Epithelial cell of esophagus (primary cell): ENCODE results near the gene KRTAP5-4.

Experiments used
- DNase-seq: peaks from one replicate; pipeline ENCODE4 v3.0.0; 2010; ENCODE audit warnings: low read depth
- H3K4me3 ChIP-seq: 2 replicates; pipeline ENCODE4 v1.5.1; 2011; ENCODE audit warnings: mild to moderate bottlenecking, low read length, control low read depth
- TF ChIP-seq, protein P1 (sequence below): IDR thresholded peaks from 2 replicates; pipeline ENCODE4 v1.5.1; 2011; ENCODE audit warnings: low read depth, mild to moderate bottlenecking, low read length, control low read depth, inconsistent platforms; ENCODE audit not compliant: insufficient read depth; ENCODE audit errors: missing control alignments

KRTAP5-4 gene

DNA sequence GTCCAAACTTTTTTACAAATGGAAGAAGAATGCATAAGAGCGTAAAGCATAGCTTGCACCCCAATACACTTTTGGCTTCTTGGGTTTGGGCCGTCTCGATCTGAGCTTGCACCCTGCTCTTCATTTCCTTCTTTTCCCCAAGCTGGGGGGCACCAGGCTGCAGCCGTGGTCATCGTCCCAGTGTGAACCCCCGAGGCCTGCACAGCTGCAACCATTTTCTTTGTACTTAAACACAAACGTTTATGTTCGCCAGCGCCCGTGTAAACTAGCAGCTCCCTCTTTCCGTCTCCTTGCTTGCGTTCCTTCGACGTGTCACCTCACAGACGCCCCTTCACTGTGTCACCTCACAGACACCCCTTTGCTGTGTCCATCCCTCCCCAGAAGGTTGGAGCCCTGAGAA lies 17.7 kb upstream of the KRTAP5-4 start:
- no peak for DNase-seq
- TF ChIP-seq, protein P1, sequence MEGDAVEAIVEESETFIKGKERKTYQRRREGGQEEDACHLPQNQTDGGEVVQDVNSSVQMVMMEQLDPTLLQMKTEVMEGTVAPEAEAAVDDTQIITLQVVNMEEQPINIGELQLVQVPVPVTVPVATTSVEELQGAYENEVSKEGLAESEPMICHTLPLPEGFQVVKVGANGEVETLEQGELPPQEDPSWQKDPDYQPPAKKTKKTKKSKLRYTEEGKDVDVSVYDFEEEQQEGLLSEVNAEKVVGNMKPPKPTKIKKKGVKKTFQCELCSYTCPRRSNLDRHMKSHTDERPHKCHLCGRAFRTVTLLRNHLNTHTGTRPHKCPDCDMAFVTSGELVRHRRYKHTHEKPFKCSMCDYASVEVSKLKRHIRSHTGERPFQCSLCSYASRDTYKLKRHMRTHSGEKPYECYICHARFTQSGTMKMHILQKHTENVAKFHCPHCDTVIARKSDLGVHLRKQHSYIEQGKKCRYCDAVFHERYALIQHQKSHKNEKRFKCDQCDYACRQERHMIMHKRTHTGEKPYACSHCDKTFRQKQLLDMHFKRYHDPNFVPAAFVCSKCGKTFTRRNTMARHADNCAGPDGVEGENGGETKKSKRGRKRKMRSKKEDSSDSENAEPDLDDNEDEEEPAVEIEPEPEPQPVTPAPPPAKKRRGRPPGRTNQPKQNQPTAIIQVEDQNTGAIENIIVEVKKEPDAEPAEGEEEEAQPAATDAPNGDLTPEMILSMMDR = no peak
- no peak overlapping the region for H3K4me3 ChIP-seq

DNA sequence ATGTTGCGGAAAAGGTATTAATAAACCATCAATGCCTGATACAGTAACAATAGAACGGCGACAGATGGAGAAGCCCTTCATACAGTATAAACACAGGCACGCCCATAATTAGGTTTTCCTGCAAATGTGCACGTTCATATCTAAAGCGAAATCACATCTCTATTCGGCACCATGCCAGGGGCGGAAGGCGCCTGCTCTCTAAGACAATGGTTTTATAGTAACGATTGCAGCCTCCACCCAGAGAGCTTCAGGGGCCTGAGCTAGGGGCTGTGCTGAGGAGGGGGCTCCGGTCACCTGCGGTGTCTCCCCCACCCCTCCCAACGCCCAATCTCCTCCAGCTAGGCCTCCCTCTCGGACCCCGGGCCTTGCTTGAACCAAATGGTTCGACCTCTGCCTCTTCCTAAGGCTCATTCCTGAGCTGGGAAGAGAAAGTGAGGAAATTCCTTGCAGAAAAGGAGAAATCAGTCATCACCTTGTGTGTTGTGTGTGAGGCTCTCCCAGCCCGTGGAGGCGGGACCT lies 17.2 kb upstream of the KRTAP5-4 start:
- DNase-seq = no peak

DNA sequence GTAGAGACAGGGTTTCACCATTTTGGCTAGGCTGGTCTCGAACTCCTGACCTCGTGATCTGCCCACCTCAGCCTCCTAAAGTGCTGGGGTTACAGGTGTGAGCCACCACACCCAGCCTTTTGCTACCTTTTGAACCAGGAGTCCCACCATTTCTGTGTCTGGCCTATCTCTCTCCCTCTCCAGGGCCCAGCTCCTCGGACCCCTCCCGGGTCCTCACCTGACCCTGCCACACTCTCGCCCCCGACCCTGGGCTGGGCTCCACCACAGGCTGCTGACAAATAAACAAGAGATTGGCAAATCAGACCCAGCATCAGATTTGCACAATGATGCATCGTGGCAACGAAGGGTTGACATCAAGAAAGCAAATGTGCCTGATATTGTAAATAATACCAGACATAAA lies 16.4 kb upstream of the KRTAP5-4 start:
- no peak overlapping the region for H3K4me3 ChIP-seq
- no peak for DNase-seq
- TF ChIP-seq, protein P1 = no peak

More for the DNA sequence above, 17.2 kb upstream of the KRTAP5-4 start:
- TF ChIP-seq, protein P1 = no peak
- no peak overlapping the region for H3K4me3 ChIP-seq

DNA sequence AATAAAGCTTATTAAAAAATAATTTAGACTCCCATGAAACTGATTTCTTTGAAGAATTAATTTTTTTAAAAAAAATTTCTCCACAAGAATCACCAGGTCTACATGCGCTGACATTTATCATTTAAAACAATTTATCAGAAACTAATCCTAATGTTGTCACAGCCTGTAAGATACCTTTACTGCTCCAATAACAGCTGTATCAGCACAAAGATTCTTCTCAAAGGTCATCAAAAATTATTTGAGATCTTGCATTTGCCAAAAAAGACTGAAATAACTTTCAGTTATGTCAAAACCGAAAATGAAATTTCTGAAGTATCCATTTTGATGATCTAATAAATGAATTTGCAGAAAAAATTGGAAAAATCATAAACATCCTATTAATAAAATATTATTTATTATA lies 15.7 kb upstream of the KRTAP5-4 start:
- DNase-seq = no peak
- TF ChIP-seq, protein P1 = no peak
- no peak overlapping the region for H3K4me3 ChIP-seq

DNA sequence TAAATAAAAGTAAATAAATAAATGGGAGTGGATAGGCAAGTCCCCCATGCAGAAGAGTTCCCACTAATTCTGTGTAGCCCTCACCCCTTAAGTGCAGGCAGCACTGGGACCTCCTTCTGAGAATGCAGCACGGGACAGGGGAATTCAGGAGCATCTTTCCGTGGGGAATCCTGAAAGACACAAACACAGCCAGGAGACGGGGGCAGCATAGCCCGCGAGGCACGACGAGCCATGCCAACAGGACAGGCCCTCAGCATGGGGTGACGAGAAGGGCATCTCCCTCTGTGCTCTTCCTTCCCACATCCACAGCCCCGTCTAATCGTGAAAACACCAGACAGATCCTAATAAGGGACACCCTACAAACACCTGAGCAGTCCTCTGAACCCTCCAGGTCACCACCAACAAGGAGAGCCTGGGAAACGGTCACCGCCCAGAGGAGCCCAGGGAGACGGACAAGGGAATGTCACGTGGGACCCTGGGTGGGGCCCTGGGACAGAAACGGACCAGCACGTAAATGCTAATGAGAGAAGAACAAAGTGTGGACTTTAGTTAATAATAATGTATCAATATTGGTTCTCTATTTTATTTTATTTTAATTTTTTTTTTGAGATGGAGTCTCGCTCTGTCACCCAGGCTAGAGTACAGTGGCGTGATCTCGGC lies 14.5 kb upstream of the KRTAP5-4 start:
- no peak for DNase-seq
- TF ChIP-seq, protein P1 = no peak

DNA sequence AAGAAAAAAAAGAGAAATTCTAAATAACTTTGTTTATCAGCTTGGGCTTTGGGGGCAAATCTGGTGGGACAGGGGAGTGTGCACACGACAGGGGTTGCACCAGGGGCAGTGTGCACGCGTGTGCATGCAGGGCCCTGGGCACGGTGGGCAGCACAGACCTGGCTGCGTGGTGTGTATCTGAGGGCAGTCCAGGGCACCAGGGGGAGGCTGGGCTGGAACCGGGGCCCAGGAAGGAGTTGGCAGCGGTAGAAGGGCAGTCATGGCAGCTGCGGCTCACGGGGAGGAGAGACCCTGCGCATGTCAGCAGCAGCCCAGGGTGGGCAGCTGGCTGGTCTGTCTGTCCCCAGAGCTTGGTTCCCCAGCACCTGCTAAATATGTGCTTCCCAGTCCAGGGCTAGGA lies 11.9 kb upstream of the KRTAP5-4 start:
- TF ChIP-seq, protein P1 = no peak
- H3K4me3 ChIP-seq = no peak overlapping the region
- no peak for DNase-seq

More for the DNA sequence above, 14.5 kb upstream of the KRTAP5-4 start:
- H3K4me3 ChIP-seq = no peak overlapping the region

DNA sequence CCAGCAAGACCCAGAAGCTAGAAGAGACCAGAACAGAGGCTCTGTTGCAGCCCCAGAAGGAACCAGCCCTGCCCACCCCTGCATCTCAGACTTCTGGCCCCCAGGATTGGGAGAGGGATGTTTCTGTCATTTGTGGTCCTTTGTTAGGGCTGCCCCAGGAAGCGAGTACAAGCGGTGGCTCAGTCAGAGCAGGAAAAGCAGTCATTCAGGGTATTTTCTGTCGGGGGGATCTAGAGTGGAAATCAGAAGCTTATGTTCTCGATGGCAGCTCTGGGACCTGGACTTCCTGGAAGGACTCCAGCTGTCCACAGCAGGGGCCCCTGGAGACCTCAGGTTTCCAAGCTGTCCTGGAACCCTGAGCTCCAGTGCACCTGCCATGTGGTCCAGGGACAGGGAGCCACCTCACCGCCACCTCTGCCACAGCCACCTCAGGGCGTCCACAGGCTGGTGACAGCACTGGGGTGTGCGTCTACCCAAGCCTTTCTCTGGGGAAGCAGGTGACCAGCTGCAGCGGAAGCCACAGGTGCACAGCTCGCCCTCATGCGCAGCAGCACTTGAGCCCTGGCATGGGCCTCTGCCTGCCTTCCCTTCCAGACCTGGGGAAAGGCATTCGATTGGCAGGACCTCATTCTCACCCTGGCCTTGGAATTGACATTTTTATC lies 10.2 kb upstream of the KRTAP5-4 start:
- no peak for DNase-seq
- no peak overlapping the region for H3K4me3 ChIP-seq
- TF ChIP-seq, protein P1 = no peak
